ENCODE data around the gene BMAL1. TPM values are rescaled to one million over a fixed set of nuclear protein-coding genes. Genes with fewer than 3 reads are reported as not detected.

Gene BMAL1
- total RNA-seq, 1 experiment from 2014 or later, result 3.3 TPM

GRCh38 chr11:13283636-13284035 is 6.0 kb downstream of the BMAL1 start:
- DNase-seq, result peak; percentile 81
- H3K4me2 ChIP-seq (ENCODE audit: insufficient read depth, insufficient read length, low read length), result no peak overlapping the region

More at GRCh38 chr11:13283636-13284035, 6.0 kb downstream of the BMAL1 start:
- H3K23me2 ChIP-seq (ENCODE audit: insufficient read length, low read depth, low read length, poor library complexity, severe bottlenecking), result peaks cover 6% of the 10 kb centered on the region
- Mint-ChIP-seq H3K36me3 (ENCODE audit: insufficient read depth in 1 of 3, low read depth in 3 of 3) (no peaks in the 10 kb centered on the region), H3K4me1 (peaks cover 29 to 33% of the 10 kb centered on the region in 2 experiments), H3K9me3 (no peaks in the 10 kb centered on the region), H3K27ac (no peak overlapping the region), H3K27me3 (ENCODE audit: low read depth) (peaks cover 41% of the 10 kb centered on the region), H3K4me3 (no peak overlapping the region)
- peaks cover 12% of the 10 kb centered on the region; the same call in 1 of the 2 replicates for H3K27me3 ChIP-seq (ENCODE audit: insufficient read depth, low read length)
- H3T11ph ChIP-seq (ENCODE audit: low read length), result no peak overlapping the region
- no peak overlapping the region for H4K8ac ChIP-seq (replicated peaks; ENCODE audit: insufficient read length, low read depth, low read length)
- no CpG with 5 or more reads among the region's 4 CpGs for WGBS (ENCODE audit: extremely low coverage, insufficient read length, low lambda C conversion rate)
- H2AFZ ChIP-seq (ENCODE audit: low read length), result no peak overlapping the region
- no peak overlapping the region for H2BK20ac ChIP-seq (ENCODE audit: low read depth, low read length, poor library complexity, severe bottlenecking)
- no peaks in the 10 kb centered on the region for H3K9me3 ChIP-seq (ENCODE audit: control insufficient read depth, low read depth, low read length)
- H2BK120ac ChIP-seq (ENCODE audit: low read depth, low read length, poor library complexity, severe bottlenecking), result no peak overlapping the region
- no peak overlapping the region for H3K18ac ChIP-seq (ENCODE audit: insufficient read length, low read depth, low read length)
- H2BK5ac ChIP-seq (ENCODE audit: insufficient read length, low read length), result no peak overlapping the region
- peaks cover 6% of the 10 kb centered on the region for H3K4me1 ChIP-seq (ENCODE audit: insufficient read depth, low read length)
- TF ChIP-seq, protein P1, sequence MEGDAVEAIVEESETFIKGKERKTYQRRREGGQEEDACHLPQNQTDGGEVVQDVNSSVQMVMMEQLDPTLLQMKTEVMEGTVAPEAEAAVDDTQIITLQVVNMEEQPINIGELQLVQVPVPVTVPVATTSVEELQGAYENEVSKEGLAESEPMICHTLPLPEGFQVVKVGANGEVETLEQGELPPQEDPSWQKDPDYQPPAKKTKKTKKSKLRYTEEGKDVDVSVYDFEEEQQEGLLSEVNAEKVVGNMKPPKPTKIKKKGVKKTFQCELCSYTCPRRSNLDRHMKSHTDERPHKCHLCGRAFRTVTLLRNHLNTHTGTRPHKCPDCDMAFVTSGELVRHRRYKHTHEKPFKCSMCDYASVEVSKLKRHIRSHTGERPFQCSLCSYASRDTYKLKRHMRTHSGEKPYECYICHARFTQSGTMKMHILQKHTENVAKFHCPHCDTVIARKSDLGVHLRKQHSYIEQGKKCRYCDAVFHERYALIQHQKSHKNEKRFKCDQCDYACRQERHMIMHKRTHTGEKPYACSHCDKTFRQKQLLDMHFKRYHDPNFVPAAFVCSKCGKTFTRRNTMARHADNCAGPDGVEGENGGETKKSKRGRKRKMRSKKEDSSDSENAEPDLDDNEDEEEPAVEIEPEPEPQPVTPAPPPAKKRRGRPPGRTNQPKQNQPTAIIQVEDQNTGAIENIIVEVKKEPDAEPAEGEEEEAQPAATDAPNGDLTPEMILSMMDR (conservative IDR thresholded peaks at IDR 0.05), result no peak
- no peaks in the 10 kb centered on the region for H3K79me1 ChIP-seq (ENCODE audit: insufficient read depth, low read depth, low read length, poor library complexity, severe bottlenecking)
- no peak overlapping the region for H3K56ac ChIP-seq (ENCODE audit: insufficient read length, low read depth, low read length)
- no peak overlapping the region for H2BK15ac ChIP-seq (ENCODE audit: low read depth, low read length)
- no peaks in the 10 kb centered on the region for H3K79me2 ChIP-seq (ENCODE audit: insufficient read depth, low read length)
- no peaks in the 10 kb centered on the region for H4K20me1 ChIP-seq (ENCODE audit: control insufficient read depth, insufficient read depth, insufficient read length)
- no peak overlapping the region for H3K4ac ChIP-seq (ENCODE audit: low read depth, low read length)
- H3K23ac ChIP-seq (ENCODE audit: insufficient read length, low read depth, low read length), result no peak overlapping the region
- no peak overlapping the region for H4K91ac ChIP-seq (ENCODE audit: insufficient read length, low read depth, low read length)
- H2BK12ac ChIP-seq (ENCODE audit: insufficient read length, low read depth, low read length), result no peak overlapping the region
- H3K27ac ChIP-seq (ENCODE audit: insufficient read length, low read depth, low read length), result no peak overlapping the region
- H4K5ac ChIP-seq (ENCODE audit: insufficient read length, low read depth, low read length), result no peak overlapping the region
- no peak overlapping the region for H3K9ac ChIP-seq (ENCODE audit: extremely low read depth, insufficient read length, low read length)
- no peak overlapping the region for H2AK5ac ChIP-seq (ENCODE audit: insufficient read length, low read length)
- no peak overlapping the region for H3K14ac ChIP-seq (ENCODE audit: insufficient read depth, low read length)
